HG03521 (cell line): ENCODE results near the gene REEP1.
"Not testable (repeated sequence)": the region's sequence is repeated elsewhere in the genome, so short reads cannot be mapped to it uniquely, and the experiment has no call there.

ENCODE experiments used
- ATAC-seq: cut with Tn5 transposase; IDR thresholded peaks from one replicate; pipeline ENCODE4 v1.9.1; 2021; ENCODE audit warnings: mild to moderate bottlenecking, moderate library complexity; ENCODE audit not compliant: unreplicated experiment

Gene REEP1

DNA sequence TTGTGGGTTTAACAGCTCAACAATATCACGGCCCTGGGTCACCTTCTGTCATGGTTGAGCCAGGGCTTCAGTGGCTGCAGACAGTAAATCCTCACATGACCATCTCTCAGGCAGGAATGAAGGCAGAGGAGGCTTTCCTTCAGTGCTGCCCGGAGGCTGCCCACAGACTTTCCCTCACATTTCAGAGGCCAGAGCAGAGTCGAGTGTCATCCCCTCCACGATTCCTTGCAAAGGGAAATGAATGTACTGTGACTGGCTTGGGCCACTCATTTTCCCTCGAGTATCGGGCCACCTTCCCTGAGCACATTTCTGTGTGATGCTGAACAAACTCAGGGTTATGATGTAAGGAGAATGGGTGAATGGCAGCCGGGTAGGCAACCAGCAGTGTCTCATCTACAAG lies 10.0 kb upstream of the REEP1 start:
- no peak for ATAC-seq

DNA sequence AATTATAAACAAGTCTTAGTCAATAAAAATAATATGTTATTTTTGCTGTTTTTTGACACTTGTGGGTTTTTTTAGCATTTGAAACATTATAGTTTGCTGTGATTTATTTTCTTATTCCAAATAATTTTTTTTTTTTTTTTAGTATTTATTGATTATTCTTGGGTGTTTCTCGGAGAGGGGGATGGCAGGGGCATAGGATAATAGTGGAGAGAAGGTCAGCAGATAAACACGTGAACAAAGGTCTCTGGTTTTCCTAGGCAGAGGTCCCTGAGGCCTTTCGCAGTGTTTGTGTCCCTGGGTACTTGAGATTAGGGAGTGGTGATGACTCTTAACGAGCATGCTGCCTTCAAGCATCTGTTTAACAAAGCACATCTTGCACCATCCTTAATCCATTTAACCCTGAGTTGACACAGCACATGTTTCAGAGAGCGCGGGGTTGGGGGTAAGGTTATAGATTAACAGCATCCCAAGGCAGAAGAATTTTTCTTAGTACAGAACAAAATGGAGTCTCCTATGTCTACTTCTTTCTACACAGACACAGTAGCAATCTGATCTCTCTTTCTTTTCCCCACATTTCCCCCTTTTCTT lies 8.5 kb upstream of the REEP1 start:
- not testable (repeated sequence) for ATAC-seq

DNA sequence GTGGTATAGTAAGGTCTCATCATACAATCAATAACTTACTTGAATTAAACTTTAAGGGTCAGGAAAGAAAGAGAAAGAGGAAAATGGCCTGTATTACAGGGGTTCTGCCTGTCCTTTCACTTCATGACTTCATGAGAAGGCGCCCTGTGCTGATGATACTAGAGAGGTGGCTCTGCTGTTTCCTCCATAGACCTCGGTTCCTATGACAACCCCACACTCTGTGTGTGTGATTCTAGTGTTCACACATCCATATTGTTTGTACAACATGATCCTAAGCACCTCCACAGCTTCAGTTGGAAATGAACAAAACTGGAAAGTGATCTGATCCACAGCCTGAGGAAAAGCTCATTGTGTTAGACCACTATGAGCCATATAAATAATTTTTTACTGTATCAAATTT lies 7.0 kb upstream of the REEP1 start:
- ATAC-seq, result no peak

DNA sequence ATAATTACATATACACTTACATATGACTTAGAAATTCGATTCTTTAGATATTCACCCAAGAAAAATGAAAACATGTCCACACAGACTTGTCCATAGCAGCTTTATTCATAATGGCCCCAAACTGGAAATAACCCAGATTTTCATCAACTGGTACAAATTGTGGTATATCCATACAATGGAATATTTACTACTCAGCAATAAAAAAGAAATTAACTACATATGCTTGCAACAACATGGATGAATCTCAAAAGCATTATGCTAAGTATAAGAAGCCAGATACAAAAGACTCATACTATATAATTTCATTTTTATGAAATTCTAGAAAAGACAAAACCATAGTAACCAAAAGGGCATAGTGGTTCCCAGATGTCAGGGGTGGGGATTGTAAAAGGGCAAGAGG lies 5.1 kb upstream of the REEP1 start:
- ATAC-seq, result no peak

DNA sequence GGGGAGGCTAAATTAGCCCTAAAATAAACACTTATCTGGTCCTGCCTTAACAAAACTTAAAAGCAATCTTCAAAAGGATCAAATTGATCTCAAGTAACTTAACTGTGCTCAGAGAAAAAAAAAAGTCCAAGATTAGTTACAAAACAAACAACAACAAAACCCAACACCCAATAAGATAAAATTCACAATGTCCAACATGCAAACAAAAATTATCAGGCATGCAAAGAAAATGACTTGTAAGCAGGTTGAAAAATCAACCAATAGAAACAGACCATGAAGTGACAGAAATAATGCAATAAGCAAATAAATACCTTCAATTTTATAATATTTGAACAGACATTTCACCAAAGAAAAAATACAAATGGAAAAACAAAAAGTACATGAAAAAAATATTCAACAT lies 4.0 kb upstream of the REEP1 start:
- ATAC-seq, result no peak

DNA sequence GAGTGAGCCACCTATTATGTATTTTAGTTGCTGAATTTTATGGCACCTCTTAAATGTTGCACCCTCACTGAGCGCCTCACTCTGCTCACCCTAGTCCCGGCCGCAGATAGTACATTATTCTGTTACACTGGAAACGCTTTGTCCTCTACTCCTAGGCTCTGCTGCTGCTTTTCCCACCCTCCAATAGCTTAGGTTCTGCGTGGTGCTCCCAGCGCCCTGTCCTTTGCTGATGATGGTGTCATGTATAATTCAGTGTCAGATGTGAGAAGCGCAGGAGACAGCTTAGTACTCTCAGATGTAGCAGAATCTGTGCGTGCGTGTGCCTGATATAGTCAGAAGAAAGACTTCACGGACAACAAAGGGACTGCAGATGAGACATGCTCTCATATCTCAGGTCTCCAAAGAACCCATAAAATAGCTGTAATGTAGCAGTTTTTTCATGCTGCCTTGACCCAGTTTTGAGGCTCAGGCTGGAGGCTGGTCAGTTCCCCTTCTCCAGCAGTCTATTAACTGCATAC lies 1.4 kb upstream of the REEP1 start:
- ATAC-seq, result no peak

DNA sequence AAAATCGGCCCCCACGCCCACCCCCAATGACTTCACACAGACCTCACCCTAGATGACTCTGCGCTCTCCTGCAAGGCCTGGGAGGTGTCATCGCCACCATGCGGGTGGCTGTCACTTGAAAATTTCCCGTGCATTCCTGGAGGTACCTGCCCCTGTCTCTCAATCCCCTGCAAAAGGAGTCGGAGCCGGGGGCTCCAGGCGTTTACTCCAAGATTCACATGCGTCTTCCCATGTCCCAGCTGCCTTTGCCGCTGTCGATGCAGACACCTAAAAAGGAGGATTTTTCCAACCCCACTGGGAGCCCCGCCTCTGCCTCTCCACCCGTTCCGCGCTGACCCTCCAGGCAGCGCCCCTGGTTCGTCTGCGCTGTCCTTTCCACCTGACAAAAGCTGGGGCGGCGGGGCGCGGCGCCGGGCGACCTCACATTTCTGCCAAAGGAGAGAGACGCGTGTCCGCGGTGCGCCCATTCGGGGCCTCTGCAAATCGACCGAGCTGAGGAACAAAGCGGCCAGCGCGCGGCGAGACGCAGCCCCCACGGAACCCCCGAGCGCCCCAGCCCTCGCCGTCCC lies 667 bp downstream of the REEP1 start:
- no peak for ATAC-seq

DNA sequence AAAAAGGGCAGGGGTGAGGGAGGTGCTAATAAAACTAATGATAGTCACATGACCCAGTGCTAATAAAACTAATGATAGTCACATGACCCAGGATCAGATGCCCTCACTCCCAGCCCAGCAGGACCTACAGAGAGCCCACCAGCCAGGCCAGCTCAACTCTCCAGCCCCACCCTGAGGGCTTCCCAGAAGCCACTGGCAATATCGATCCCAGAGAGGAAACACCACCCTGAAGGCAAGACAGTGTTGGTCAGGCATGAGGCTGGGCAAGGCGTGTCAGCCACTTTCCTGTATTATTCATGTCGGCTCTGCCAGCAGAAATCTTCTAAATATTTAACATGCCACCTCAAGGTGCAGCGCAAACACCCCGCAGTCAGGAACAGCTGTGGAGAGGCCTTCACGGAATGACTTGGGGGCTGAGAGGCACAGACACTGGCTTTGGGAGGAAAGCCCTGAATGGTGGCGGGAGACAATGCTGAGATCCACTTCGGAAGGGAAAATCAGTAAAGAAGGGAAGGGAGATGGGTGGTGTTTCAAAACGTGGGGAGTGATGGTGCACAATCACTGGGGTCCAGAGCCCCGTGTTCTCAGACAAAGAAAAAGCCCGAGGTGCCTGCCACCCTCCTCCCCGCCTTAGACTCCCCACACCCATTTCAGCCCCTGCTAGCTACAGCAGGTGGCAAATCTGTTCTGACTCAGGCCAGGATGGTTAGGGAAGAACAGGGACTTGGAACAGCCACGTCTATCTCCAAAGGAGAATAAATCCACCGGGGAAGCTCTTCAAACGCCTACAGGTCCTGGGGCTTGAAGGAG lies 1.4 kb downstream of the REEP1 start:
- ATAC-seq, result no peak

DNA sequence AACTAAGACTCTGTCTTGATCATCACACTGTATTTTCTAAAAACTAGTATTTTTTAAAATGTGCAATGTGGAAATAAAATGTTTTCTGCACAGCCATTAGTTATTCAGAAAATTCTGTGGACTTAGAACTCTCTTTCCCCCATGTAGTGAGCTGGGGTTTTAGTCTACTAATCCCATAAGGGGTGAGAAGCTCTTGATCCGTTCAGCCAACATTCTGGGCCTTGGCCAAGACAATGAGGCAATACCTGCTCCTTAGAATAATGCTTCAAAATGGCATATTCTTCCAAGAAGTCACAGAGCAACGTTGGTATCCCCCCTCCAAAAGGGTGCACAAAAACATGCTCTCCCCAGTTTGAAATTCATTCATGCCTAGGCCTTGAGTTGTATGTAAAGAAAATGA lies 4.0 kb downstream of the REEP1 start:
- ATAC-seq, result no peak

DNA sequence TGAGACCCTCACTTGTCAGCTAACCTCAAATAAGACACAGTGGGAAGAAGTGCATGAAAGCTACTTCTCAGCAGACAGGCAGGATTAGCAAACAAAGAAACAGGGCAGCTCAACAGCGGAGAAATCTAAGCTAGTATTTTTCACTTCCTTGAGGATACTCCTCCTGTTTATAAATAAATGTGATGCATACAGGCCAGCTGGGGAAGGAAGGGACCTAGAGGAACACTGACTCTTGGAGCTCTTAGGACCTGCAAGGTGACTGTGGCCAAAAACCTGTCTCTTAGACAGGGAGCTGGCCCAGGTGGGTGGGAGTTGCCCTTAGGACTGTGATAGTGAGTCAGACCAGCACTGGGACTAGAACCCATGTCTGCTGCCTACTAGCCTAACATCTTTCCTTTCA lies 4.8 kb downstream of the REEP1 start:
- no peak for ATAC-seq

DNA sequence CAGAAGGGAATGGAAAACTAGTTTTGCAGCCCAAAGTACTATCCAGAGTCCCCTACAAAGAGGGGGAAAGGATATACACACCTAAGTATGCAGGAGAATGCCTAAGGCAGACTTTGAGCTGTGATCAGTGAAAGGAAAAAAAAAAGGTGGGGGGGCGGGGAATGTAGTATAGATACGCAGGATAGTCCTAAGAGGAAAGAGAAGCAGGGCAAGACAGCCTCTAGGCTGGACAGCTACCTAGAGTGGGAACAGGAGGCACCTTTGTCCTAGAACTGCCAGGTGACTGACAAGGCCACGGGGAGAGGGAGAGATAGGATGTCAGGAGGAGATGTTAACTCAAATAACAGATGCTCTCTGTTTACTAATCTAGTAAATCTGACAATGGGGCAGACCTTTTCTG lies 6.0 kb downstream of the REEP1 start:
- no peak for ATAC-seq

DNA sequence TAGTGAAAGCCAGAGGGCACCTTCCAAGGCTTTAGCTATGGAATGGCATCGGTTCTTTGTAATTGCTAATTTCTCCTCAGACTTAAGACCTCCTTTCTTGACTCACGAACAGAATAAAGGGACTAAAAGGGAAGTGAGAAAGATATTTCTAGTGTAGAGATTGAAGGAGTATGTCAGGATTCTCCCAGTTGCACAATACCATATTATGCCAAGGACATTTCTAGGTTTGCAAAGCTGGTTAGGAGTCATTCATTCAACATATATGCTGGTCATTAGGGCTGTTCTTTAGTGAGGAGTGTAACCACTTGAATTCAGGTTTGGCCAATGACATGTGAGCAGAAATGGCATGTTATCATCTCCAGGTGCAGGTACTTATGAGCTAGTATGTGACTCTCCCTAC lies 7.4 kb downstream of the REEP1 start:
- ATAC-seq, result no peak

DNA sequence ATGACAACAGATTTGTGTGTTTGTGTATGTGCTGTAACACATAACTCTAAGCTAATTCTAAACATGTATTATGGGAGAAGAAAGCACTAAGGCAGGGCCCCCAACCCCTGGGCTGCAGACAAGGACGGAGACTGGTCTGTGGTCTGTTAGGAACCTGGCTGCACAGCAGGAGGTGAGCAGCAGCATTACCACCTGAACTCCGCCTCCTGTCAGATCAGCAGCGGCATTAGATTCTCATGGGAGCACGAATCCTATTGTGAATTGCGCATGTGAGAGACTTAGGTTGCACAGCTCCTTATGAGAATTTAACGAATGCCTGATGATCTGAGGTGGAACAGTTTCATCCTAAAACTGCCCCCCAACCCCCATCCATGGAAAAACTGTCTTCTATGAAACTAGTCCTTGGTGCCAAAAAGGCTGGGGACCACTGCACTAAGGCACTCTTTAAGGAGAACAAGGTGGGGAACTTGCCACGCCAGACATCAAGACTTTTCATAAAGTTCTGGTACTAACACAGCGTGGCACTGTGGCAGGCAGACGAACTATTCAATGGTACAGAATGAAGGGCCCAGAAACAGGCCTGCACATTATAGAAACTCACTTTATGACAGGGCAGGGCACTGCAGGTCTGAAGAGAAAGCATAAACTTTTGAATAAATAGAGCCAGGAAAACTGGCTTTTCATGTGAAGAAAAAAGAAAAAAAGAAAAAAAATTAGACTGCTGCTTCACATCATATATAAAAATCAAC lies 14.0 kb downstream of the REEP1 start:
- no peak for ATAC-seq

DNA sequence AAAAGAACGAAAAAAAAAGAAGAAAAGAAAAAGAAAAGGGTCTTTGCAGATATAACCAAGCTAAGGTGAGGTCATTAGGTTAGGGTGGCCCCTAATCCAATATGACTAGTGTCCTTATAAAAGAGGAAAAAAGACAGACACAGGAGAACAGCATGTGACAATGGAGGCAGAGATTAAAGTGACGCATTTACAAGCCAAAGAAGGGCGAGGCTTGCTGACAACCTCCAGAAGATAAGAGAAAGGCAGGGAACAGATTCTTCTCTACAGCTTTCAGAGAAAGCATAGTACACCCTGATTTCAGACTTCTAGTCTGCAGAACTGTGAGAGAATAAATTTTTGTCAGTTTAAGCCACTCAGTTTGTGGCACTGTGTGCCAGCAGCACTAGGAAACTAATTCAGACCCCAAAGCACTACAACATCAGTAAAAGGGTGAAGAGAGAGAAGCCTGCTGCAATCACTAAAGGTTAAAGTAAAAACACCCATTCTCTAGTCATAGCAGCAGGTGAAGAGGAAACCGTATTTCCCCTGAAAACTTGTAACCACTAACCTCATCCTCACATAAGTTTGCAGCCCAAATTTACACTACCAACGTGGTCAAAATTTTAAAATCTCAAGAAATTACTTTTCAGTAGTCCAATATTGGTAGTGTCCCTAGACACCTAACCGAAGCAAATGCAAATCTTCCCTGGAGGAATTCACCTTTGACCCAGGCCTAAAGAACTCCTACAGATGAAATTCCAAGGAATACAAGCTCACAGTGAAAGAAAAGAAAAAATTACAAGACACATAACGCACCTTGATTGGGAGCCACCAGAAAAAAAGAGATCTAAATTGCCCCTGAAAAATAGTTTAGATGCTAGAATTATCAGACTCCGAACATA lies 17.5 kb downstream of the REEP1 start:
- no peak for ATAC-seq

DNA sequence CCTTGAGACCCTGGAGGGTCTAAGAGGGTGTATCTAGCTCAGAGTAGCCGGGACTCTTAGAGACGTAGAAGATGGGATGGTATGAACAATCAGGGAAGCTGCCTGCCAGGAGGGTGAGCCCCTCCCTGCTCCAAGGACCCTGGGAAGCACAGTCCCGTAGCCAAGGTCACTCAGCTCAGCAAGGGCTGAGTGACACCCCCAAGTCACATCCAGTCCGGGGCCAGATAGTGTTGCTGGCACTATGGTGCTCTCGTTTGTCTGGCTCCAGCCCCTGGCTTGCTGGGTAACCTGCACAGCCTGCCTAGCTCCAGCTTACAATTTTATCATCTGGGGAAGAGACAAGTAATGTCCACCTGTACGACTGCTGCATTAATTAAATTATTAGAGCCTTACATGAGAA lies 22.3 kb downstream of the REEP1 start:
- ATAC-seq, result no peak

DNA sequence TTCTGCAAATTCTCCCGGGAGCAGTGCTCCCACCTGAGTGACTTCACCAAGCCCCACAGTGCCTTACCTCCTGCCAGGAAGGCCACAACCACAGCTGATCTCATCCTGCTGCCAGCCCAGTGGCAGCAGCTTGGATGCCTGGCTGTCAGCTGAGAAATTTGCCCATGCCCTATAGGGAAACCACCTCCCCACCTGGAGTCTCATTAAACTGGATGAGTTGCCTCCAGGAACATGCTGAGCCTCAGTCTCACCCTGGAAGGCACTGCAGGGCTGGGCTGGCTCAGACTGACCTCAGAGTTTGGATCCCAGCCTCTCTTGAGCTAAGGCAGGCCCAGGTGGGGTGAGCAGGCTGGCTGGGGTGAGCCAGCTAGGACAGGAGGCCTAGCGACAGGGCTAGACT lies 23.3 kb downstream of the REEP1 start:
- no peak for ATAC-seq

DNA sequence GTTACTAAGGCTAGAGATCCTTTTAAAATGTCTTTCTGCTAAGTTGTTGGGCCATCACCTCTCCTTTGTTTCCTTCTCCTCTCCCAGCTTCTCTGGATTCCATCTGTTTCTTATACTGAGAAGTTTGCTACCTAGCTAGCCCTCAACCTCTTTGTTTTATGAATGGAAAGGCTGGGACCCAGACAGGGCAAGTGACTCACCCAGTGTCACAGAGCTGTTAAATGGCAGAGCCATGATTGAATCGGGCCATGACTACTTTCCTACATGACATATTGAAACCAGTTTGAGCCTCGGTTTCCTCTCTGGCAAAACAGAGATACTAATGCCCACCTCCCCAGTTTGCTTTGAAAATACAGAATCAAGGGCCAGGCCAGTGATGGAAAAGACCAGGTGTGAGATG lies 24.1 kb downstream of the REEP1 start:
- no peak for ATAC-seq

DNA sequence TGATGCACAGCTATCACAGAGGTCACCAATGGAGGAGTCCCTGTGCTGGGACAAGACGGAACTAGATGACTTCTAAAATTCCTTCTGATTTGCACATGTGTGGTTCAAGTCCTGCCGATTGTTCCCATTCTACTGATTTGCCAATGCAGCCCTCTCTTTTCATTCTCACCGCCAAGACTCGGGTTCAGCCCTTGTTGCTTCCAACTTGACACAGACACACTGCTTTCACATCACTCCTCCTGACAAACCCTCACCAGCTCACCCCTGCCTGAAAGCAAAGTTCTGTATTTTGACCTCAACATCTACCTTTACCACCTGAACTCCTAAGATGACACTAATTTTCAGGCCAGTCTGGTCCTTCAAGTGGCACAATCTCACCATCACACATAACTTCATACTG lies 25.5 kb downstream of the REEP1 start:
- no peak for ATAC-seq

DNA sequence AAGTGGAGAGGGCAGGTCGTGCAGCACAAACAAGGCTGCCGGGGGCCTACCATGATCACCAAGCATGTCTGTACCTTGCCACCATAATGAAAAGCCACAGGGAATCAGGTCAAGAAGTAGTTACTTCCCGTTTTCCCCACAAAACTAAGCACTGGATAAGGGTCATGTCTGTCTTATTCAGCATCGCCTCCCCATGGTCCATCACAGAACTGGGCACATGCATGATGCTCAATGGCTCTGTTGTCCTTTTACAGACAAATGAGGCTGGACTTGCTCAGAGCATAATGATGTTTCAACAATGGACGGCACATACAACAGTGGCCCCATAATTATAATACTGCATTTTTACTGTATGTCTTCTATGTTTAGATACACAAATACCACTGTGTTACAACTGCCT lies 27.5 kb downstream of the REEP1 start:
- no peak for ATAC-seq

DNA sequence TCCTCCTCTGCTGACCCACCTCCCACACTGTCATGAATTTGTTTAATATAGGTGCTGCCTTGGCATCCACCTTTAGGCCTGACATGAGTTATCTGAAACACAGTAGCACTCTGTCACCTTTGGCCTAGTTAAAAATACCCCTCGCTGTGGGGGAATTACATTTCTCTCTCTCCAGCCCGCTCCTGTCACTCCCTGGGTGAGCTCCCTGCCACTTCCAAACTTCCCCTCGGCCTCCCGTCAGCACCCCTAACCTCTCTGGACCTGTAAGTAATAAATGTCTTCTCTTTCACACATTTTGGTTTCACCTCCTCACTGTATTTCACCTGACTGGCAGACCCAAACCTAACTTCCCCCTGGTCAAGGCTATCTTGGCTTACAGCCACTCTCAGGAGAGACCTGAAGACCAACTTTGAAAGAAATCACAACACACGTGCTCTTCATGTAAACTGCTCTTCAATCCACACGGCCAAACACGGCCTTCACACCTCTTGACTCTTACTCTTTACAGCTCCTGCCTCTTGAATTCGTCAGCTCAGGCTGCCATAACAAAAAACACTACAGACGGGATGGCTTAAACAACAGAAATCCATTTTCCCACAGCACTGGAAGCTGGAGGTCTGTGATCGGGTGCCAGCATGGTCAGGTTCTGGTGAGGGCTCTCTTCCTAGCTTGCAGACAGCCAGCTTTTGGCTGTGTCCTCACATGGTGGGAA lies 28.3 kb downstream of the REEP1 start:
- no peak for ATAC-seq
